NCI-H1048 (cell line): ENCODE measurements around the gene GPR107.

Experiments
- DNase-seq: peaks from one replicate; lab custom pipeline; 2025; lab: John Stamatoyannopoulos, UW

The GPR107 gene

GRCh38 chr9:130159915-130160670 lies 106.4 kb downstream of the GPR107 start:
- no peak for DNase-seq

GRCh38 chr9:130160862-130161470 lies 107.3 kb downstream of the GPR107 start:
- no peak for DNase-seq

GRCh38 chr9:130165579-130165978 lies 111.9 kb downstream of the GPR107 start:
- no peak for DNase-seq

- no peak for DNase-seq
Measured at GRCh38 chr9:130166399-130166798, 112.7 kb downstream of the GPR107 start.

GRCh38 chr9:130167927-130168326 lies 114.2 kb downstream of the GPR107 start:
- DNase-seq: no peak

GRCh38 chr9:130171226-130172148 lies 117.8 kb downstream of the GPR107 start:
- no peak for DNase-seq

GRCh38 chr9:130172161-130172857 lies 118.6 kb downstream of the GPR107 start, which contains the start of gene NCS1:
TSS of gene NCS1 (plus strand) at chr9:130172404. CDS start at chr9:130172664, 260 bp downstream.
- DNase-seq: no peak

GRCh38 chr9:130172858-130173665 lies 119.4 kb downstream of the GPR107 start:
- DNase-seq: no peak

GRCh38 chr9:130173666-130173983 lies 119.9 kb downstream of the GPR107 start:
- no peak for DNase-seq

- DNase-seq: no peak
Measured at GRCh38 chr9:130174025-130174424, 120.3 kb downstream of the GPR107 start.

GRCh38 chr9:130174920-130175321 lies 121.2 kb downstream of the GPR107 start:
- DNase-seq: no peak

- DNase-seq: no peak
Measured at GRCh38 chr9:130175355-130175754, 121.6 kb downstream of the GPR107 start.

GRCh38 chr9:130176760-130177159 lies 123.1 kb downstream of the GPR107 start:
- DNase-seq: no peak

GRCh38 chr9:130177898-130178805 lies 124.4 kb downstream of the GPR107 start:
- no peak for DNase-seq

- no peak for DNase-seq
Measured at GRCh38 chr9:130179331-130179907, 125.7 kb downstream of the GPR107 start.

- DNase-seq: no peak
Measured at GRCh38 chr9:130180516-130180915, 126.8 kb downstream of the GPR107 start.

GRCh38 chr9:130181678-130182380 lies 128.1 kb downstream of the GPR107 start:
- DNase-seq: no peak

GRCh38 chr9:130182381-130182909 lies 128.7 kb downstream of the GPR107 start:
- DNase-seq: no peak
